H1 (cell line): ENCODE results near the gene AOAH. TPM values are rescaled to one million over a fixed set of nuclear protein-coding genes. Genes with fewer than 3 reads are reported as not detected.

ENCODE experiments used
- MAFK ChIP-seq: IDR thresholded peaks from 2 replicates; pipeline ENCODE4 v1.6.1; 2012; ENCODE audit warnings: low read depth, mild to moderate bottlenecking, improper control_type of control experiment, low read length
- RAD21 ChIP-seq, 2 experiments: IDR thresholded peaks in 1 of 2; conservative IDR thresholded peaks in 1 of 2; 2 replicates each; pipeline ENCODE4 v1.6.1; 2011; ENCODE audit warnings: low read depth in 2 of 2, low read length in 2 of 2, improper control_type of control experiment in 1 of 2, inconsistent platforms in 1 of 2, mild to moderate bottlenecking in 1 of 2, moderate library complexity in 1 of 2
- polyA plus RNA-seq, 7 experiments: library from polyadenylated mRNA; depleted of rRNA in 3 of 7; stranded (reverse) in 5 of 7; unstranded in 2 of 7; fragments of >200 nt in 5 of 7; fragments of 200-250 nt in 2 of 7; gene quantifications; 1 replicate in 5 of 7; 2 replicates in 1 of 7; 4 replicates in 1 of 7; pipeline versions ENCODE4 v1.2.1 to v1.2.3, GENCODE V29; 2011 to 2013; ENCODE audit warnings: missing spikeins in 2 of 7, mixed read lengths in 2 of 7
- total RNA-seq: library from RNA; stranded (reverse); fragmentation: NEBNext Ultra II Directional; extraction: Animal tissue kit (Norgen Biotek cat#: 25700); gene quantifications from 2 replicates; pipeline ENCODE4 v1.2.1, GENCODE V29; 2021
- TF ChIP-seq, protein P1 (sequence below): fragments of 300-600 bp; sonication (generic); IDR thresholded peaks from 2 replicates; pipeline ENCODE4 v1.7.1; 2012; ENCODE audit warnings: low read length, moderate library complexity, mild to moderate bottlenecking, inconsistent platforms; ENCODE audit not compliant: insufficient replicate concordance

AOAH gene
- total and polyA plus RNA-seq, 2 of the 8 experiments (the other 6 are each of a cell fraction or from before 2014, with no cell fraction given): 0.08 TPM; not detected in 1

GRCh38 chr7:36732806-36733205, 8.5 kb upstream of the AOAH start (continued):
- TF ChIP-seq, protein P1, sequence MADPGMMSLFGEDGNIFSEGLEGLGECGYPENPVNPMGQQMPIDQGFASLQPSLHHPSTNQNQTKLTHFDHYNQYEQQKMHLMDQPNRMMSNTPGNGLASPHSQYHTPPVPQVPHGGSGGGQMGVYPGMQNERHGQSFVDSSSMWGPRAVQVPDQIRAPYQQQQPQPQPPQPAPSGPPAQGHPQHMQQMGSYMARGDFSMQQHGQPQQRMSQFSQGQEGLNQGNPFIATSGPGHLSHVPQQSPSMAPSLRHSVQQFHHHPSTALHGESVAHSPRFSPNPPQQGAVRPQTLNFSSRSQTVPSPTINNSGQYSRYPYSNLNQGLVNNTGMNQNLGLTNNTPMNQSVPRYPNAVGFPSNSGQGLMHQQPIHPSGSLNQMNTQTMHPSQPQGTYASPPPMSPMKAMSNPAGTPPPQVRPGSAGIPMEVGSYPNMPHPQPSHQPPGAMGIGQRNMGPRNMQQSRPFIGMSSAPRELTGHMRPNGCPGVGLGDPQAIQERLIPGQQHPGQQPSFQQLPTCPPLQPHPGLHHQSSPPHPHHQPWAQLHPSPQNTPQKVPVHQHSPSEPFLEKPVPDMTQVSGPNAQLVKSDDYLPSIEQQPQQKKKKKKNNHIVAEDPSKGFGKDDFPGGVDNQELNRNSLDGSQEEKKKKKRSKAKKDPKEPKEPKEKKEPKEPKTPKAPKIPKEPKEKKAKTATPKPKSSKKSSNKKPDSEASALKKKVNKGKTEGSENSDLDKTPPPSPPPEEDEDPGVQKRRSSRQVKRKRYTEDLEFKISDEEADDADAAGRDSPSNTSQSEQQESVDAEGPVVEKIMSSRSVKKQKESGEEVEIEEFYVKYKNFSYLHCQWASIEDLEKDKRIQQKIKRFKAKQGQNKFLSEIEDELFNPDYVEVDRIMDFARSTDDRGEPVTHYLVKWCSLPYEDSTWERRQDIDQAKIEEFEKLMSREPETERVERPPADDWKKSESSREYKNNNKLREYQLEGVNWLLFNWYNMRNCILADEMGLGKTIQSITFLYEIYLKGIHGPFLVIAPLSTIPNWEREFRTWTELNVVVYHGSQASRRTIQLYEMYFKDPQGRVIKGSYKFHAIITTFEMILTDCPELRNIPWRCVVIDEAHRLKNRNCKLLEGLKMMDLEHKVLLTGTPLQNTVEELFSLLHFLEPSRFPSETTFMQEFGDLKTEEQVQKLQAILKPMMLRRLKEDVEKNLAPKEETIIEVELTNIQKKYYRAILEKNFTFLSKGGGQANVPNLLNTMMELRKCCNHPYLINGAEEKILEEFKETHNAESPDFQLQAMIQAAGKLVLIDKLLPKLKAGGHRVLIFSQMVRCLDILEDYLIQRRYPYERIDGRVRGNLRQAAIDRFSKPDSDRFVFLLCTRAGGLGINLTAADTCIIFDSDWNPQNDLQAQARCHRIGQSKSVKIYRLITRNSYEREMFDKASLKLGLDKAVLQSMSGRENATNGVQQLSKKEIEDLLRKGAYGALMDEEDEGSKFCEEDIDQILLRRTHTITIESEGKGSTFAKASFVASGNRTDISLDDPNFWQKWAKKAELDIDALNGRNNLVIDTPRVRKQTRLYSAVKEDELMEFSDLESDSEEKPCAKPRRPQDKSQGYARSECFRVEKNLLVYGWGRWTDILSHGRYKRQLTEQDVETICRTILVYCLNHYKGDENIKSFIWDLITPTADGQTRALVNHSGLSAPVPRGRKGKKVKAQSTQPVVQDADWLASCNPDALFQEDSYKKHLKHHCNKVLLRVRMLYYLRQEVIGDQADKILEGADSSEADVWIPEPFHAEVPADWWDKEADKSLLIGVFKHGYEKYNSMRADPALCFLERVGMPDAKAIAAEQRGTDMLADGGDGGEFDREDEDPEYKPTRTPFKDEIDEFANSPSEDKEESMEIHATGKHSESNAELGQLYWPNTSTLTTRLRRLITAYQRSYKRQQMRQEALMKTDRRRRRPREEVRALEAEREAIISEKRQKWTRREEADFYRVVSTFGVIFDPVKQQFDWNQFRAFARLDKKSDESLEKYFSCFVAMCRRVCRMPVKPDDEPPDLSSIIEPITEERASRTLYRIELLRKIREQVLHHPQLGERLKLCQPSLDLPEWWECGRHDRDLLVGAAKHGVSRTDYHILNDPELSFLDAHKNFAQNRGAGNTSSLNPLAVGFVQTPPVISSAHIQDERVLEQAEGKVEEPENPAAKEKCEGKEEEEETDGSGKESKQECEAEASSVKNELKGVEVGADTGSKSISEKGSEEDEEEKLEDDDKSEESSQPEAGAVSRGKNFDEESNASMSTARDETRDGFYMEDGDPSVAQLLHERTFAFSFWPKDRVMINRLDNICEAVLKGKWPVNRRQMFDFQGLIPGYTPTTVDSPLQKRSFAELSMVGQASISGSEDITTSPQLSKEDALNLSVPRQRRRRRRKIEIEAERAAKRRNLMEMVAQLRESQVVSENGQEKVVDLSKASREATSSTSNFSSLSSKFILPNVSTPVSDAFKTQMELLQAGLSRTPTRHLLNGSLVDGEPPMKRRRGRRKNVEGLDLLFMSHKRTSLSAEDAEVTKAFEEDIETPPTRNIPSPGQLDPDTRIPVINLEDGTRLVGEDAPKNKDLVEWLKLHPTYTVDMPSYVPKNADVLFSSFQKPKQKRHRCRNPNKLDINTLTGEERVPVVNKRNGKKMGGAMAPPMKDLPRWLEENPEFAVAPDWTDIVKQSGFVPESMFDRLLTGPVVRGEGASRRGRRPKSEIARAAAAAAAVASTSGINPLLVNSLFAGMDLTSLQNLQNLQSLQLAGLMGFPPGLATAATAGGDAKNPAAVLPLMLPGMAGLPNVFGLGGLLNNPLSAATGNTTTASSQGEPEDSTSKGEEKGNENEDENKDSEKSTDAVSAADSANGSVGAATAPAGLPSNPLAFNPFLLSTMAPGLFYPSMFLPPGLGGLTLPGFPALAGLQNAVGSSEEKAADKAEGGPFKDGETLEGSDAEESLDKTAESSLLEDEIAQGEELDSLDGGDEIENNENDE: no peak
- no peak for TF ChIP-seq MAFK
- no peak for TF ChIP-seq RAD21 (IDR thresholded peaks at IDR 0.05 in 1 of 2, conservative IDR thresholded peaks at IDR 0.05 in 1 of 2; ENCODE audit: low read depth in 2 of 2, low read length in 2 of 2)
